Fibroblast of lung (primary cell): Measurements from ENCODE around the gene GLDN. TPM values are rescaled to one million over a fixed set of nuclear protein-coding genes. Genes with fewer than 3 reads are reported as not detected.

Experiments
- DNase-seq, 2 donors: peaks; one replicate each; pipeline versions ENCODE4 v3.0.0 to v3.0.0-alpha.2; 2010; ENCODE audit warnings: low read depth in 2 of 2
- H2AFZ ChIP-seq: 2 replicates; pipeline ENCODE4 v1.5.1; 2012; ENCODE audit warnings: low read length, control low read depth, inconsistent platforms
- H3K27ac ChIP-seq: 2 replicates; pipeline ENCODE4 v1.5.1; 2011; ENCODE audit warnings: low read length, control low read depth; ENCODE audit not compliant: insufficient read depth
- H3K27me3 ChIP-seq: 2 replicates; pipeline ENCODE4 v1.5.1; 2011; ENCODE audit warnings: mild to moderate bottlenecking, low read length; ENCODE audit not compliant: control insufficient read depth, insufficient read depth
- H3K36me3 ChIP-seq: 2 replicates; pipeline ENCODE4 v1.5.1; 2011; ENCODE audit warnings: low read length; ENCODE audit not compliant: control insufficient read depth, insufficient read depth
- H3K4me1 ChIP-seq: 2 replicates; pipeline ENCODE4 v1.5.1; 2011; ENCODE audit warnings: low read length; ENCODE audit not compliant: control insufficient read depth, insufficient read depth; ENCODE audit errors: extremely low read depth
- H3K4me2 ChIP-seq: 2 replicates; pipeline ENCODE4 v1.5.1; 2011; ENCODE audit warnings: low read length, control low read depth; ENCODE audit not compliant: insufficient read depth; ENCODE audit errors: extremely low read depth
- H3K4me3 ChIP-seq, 4 experiments: fragments of 200-600 bp in 1 of 4; sonication (generic) in 1 of 4; replicated peaks in 1 of 4; 2 replicates each; pipeline ENCODE4 v1.5.1; 2011 to 2016; ENCODE audit warnings: low read length in 4 of 4, low read depth in 3 of 4, mild to moderate bottlenecking in 3 of 4, control low read depth in 2 of 4, inconsistent platforms in 1 of 4, mixed read lengths in 1 of 4; ENCODE audit not compliant: insufficient read depth in 1 of 4; ENCODE audit errors: control extremely low read depth in 1 of 4
- H3K79me2 ChIP-seq: 2 replicates; pipeline ENCODE4 v1.5.1; 2012; ENCODE audit warnings: mild to moderate bottlenecking, low read length, inconsistent platforms; ENCODE audit not compliant: control insufficient read depth, insufficient read depth
- H3K9ac ChIP-seq: 2 replicates; pipeline ENCODE4 v1.5.1; 2011; ENCODE audit warnings: mild to moderate bottlenecking, low read length, control low read depth; ENCODE audit not compliant: insufficient read depth
- H3K9me3 ChIP-seq: 2 replicates; pipeline ENCODE4 v1.5.1; 2012; ENCODE audit warnings: low read depth, low read length; ENCODE audit not compliant: control insufficient read depth, insufficient read depth
- H4K20me1 ChIP-seq: 2 replicates; pipeline ENCODE4 v1.5.1; 2011; ENCODE audit warnings: low read length; ENCODE audit not compliant: control insufficient read depth, insufficient read depth; ENCODE audit errors: extremely low read depth
- EZH2 ChIP-seq: IDR thresholded peaks from 2 replicates; pipeline ENCODE4 v1.5.1; 2012; ENCODE audit warnings: low read length, control low read depth, mild to moderate bottlenecking; ENCODE audit errors: missing control alignments
- polyA plus RNA-seq, 2 donors: library from polyadenylated mRNA; depleted of rRNA in 1 of 2; stranded (reverse) in 1 of 2; unstranded in 1 of 2; fragments of >200 nt; gene quantifications; 2 replicates each; pipeline ENCODE4 v1.2.1, GENCODE V29; 2011 to 2012; ENCODE audit warnings: missing spikeins in 1 of 2
- total RNA-seq: library from RNA; depleted of rRNA; stranded (reverse); fragments of >200 nt; gene quantifications from 2 replicates; pipeline ENCODE4 v1.2.1, GENCODE V29; 2014
- TF ChIP-seq, protein P1 (sequence below), 2 donors: IDR thresholded peaks in 1 of 2; conservative IDR thresholded peaks in 1 of 2; 1 replicate in 1 of 2; 2 replicates in 1 of 2; pipeline ENCODE4 v1.5.1; 2011 to 2012; ENCODE audit warnings: low read length in 2 of 2, control low read depth in 1 of 2, inconsistent platforms in 1 of 2, low read depth in 1 of 2, mild to moderate bottlenecking in 1 of 2

The GLDN gene
- total and polyA plus RNA-seq, 2 donors (not counting 1 experiment from before 2014, with no cell fraction given) = 1.8 to 50.7 TPM

- Histone ChIP-seq H2AFZ (no peak overlapping the region), H3K79me2 (no peaks in the 10 kb centered on the region), H3K4me1 (no peaks in the 10 kb centered on the region), H3K9ac (no peak overlapping the region), H3K9me3 (no peaks in the 10 kb centered on the region), H3K4me2 (no peak overlapping the region), H3K4me3 (no peak overlapping the region), H3K27me3 (peaks cover 3% of the 10 kb centered on the region), H4K20me1 (no peaks in the 10 kb centered on the region), H3K36me3 (no peaks in the 10 kb centered on the region), H3K27ac (no peak overlapping the region)
- peak; percentile 36 to 66 for DNase-seq
- TF ChIP-seq, protein P1, sequence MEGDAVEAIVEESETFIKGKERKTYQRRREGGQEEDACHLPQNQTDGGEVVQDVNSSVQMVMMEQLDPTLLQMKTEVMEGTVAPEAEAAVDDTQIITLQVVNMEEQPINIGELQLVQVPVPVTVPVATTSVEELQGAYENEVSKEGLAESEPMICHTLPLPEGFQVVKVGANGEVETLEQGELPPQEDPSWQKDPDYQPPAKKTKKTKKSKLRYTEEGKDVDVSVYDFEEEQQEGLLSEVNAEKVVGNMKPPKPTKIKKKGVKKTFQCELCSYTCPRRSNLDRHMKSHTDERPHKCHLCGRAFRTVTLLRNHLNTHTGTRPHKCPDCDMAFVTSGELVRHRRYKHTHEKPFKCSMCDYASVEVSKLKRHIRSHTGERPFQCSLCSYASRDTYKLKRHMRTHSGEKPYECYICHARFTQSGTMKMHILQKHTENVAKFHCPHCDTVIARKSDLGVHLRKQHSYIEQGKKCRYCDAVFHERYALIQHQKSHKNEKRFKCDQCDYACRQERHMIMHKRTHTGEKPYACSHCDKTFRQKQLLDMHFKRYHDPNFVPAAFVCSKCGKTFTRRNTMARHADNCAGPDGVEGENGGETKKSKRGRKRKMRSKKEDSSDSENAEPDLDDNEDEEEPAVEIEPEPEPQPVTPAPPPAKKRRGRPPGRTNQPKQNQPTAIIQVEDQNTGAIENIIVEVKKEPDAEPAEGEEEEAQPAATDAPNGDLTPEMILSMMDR (conservative IDR thresholded peaks at IDR 0.05 in 1 of 2, IDR thresholded peaks at IDR 0.05 in 1 of 2; ENCODE audit: low read depth in 1 of 2, low read length in 2 of 2) = peak; percentile 58 to 80
- TF ChIP-seq EZH2 = no peak
Measured at GRCh38 chr15:51403072-51403878, 61.8 kb downstream of the GLDN start.

- Histone ChIP-seq H3K36me3 (no peaks in the 10 kb centered on the region), H3K27ac (no peak overlapping the region), H3K9ac (no peak overlapping the region), H3K9me3 (no peaks in the 10 kb centered on the region), H3K4me2 (no peak overlapping the region), H2AFZ (no peak overlapping the region), H3K79me2 (no peaks in the 10 kb centered on the region), H4K20me1 (no peaks in the 10 kb centered on the region), H3K27me3 (peaks cover 3% of the 10 kb centered on the region), H3K4me3 (no peak overlapping the region), H3K4me1 (no peaks in the 10 kb centered on the region)
- TF ChIP-seq EZH2 = no peak
- TF ChIP-seq, protein P1 (conservative IDR thresholded peaks at IDR 0.05 in 1 of 2, IDR thresholded peaks at IDR 0.05 in 1 of 2; ENCODE audit: low read depth in 1 of 2, low read length in 2 of 2) = no peak
- no peak for DNase-seq
Measured at GRCh38 chr15:51403946-51404695, 62.7 kb downstream of the GLDN start.

DNA sequence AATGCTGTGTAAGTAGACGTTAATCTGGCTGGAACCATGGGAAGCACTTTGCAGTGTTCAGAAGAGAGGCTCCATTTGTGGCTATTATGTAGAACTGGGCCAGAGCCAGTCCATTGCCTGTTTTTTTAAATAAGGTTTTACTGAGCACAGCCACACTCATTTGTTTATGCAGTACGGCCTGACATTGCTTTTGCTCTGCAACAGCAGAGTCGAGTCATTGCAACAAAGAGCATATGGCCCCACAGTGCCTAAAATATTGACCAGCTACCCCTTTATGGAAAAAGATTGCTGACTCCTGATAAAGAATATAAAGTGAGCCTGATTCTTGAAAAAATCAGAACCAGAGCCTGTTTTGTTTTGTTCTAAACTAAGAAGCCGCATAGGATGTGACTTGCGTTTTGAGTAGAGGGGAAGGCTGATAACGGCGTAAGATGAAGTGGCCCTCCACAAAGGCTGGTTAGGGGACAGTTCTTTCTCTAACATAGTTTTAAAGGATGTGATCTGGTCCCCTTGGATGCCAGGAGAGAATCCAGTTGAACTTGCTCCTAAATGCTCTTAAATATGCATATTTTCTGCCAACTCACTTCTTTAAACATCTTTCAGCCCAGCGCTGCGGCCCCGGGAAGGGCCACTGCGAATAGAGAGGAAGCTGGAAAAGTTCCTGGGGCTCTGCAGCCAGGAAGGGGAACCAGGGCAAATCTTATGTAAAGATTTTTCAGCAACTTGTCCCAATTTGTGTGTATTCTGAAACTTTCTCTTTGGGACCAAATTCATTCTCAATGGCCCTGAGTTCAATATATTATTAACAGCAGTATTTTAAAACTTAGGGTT is 64.5 kb downstream of the GLDN start:
- Histone ChIP-seq H3K9me3 (no peaks in the 10 kb centered on the region), H3K4me2 (no peak overlapping the region), H3K36me3 (no peaks in the 10 kb centered on the region), H4K20me1 (no peaks in the 10 kb centered on the region), H3K27me3 (no peaks in the 10 kb centered on the region), H2AFZ (no peak overlapping the region), H3K79me2 (no peaks in the 10 kb centered on the region), H3K4me3 (no peak overlapping the region), H3K27ac (no peak overlapping the region), H3K4me1 (no peaks in the 10 kb centered on the region), H3K9ac (no peak overlapping the region)
- DNase-seq = peak; percentile 22 to 30
- no peak for TF ChIP-seq EZH2
- TF ChIP-seq, protein P1 (conservative IDR thresholded peaks at IDR 0.05 in 1 of 2, IDR thresholded peaks at IDR 0.05 in 1 of 2; ENCODE audit: low read depth in 1 of 2, low read length in 2 of 2) = no peak
